Measurements from ENCODE around the gene PDE6D. TPM values are rescaled to one million over a fixed set of nuclear protein-coding genes. Genes with fewer than 3 reads are reported as not detected.
A peak's percentile ranks its signal among the peaks of the same experiment; 100 is the strongest.

The PDE6D gene
- total RNA-seq, 3 donors from 2014 or later (not counting 1 experiment from before 2014, with no cell fraction given): 21.6 to 29.2 (median 22.8) TPM

DNA sequence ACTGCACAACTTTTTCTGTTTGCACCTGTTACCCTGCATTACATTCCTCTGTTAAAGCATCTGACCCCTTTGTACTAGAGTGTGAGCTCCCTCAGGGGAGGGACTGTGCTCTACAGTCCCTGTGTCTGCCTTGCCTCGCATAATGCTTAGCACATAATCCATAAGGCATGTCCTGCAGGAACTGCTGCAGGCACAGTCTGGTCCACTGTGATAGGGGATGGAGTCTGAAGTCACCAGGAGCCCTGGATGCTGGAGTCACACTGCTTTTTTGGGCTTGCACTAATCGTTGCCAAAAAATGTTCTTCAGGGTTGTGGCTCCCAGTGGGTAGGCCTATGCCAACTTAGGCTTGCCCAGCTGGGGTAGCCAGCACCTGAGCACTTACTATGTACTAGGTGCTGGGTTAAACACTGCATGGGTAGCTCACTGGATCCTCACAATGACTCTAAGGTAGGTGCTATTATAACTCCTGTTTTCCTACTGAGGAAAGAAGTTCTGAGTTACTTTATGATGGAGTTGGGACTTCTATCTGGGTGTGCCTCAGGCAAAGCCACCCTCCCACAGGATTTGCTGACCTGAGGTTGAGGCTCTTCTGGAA is 38.5 kb upstream of the PDE6D start:
- Mint-ChIP-seq H3K9me3 (no peaks in the 10 kb centered on the region), H3K4me1 (no peaks in the 10 kb centered on the region), H3K27ac (no peak overlapping the region), H3K27me3 (ENCODE audit: low read depth in 2 of 2) (no peaks in the 10 kb centered on the region), H3K36me3 (no peaks in the 10 kb centered on the region), H3K4me3 (no peak overlapping the region)
- Histone ChIP-seq H3K27me3 (ENCODE audit: control insufficient read depth, insufficient read depth, low read length) (no peaks in the 10 kb centered on the region), H3K4me3 (ENCODE audit: low read length) (no peak overlapping the region), H3K4me1 (ENCODE audit: control insufficient read depth, insufficient read depth, low read length) (no peaks in the 10 kb centered on the region), H3K27ac (ENCODE audit: low read length) (no peak overlapping the region), H3K36me3 (ENCODE audit: control insufficient read depth, insufficient read depth, low read length) (no peaks in the 10 kb centered on the region), H3K9me3 (ENCODE audit: control insufficient read depth, insufficient read depth, low read length) (no peaks in the 10 kb centered on the region)
- WGBS (ENCODE audit: insufficient coverage): 78% methylated on average over 2 of the region's 2 CpGs
- intact Hi-C loops (cut with micrococcal nuclease): no loop called here
- TF ChIP-seq, protein P1, sequence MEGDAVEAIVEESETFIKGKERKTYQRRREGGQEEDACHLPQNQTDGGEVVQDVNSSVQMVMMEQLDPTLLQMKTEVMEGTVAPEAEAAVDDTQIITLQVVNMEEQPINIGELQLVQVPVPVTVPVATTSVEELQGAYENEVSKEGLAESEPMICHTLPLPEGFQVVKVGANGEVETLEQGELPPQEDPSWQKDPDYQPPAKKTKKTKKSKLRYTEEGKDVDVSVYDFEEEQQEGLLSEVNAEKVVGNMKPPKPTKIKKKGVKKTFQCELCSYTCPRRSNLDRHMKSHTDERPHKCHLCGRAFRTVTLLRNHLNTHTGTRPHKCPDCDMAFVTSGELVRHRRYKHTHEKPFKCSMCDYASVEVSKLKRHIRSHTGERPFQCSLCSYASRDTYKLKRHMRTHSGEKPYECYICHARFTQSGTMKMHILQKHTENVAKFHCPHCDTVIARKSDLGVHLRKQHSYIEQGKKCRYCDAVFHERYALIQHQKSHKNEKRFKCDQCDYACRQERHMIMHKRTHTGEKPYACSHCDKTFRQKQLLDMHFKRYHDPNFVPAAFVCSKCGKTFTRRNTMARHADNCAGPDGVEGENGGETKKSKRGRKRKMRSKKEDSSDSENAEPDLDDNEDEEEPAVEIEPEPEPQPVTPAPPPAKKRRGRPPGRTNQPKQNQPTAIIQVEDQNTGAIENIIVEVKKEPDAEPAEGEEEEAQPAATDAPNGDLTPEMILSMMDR (IDR thresholded peaks at IDR 0.05): no peak
- peak in 1 of 3 donors; percentile 24 for ATAC-seq
- DNase-seq: no peak

DNA sequence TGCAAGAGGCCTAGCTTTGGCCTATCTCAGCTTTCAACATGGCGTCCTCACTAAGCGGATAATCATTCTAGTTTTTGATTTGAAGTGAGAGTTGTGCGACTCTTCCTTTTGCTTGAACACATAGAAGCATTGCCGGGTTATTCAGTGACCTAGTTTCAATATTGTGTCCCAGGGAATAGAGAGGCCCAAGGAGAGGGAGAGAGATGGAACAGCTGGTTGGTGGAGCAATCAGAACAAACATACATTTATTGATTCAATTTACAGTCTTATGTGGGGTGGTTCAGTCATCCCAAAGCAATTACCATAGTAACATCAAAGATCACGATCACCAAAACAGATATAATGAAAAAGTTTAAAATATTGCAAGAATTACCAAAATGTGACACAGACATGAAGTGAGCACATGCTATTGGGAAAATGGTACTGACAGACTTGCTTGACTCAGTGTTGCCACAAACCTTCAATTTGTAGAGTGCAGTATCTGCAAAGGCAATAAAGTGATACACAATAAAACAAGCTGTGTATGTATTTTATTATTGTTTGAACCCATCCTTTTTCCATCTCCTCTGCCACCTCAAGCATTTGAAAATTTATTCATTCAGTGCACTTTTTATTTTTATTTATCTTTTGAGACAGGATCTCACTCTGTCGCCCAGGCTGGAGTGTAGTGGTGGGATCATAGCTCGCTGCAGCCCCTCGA is 35.4 kb upstream of the PDE6D start:
- Mint-ChIP-seq H3K27ac (no peak overlapping the region), H3K9me3 (no peaks in the 10 kb centered on the region)
- TF ChIP-seq, protein P1 (IDR thresholded peaks at IDR 0.05): no peak

DNA sequence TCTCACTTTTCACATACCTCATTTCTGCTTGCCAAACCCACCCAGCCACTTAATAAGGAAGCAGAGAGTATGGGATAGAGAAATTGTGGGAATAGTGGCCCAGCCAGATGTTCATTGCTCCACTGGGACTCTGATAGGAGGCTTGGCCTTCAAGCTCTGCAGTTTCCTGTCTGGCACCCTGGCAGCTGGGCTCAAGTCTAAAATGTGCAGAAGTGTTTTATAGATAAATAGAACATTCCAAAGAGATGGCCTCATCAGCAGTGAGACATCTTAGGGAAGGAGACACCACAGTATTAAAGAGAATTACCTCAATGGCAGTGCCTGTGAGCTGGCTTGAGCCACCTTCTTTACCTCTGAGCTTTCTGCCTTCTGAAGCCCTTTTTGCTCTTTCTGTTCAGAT is 29.8 kb upstream of the PDE6D start:
- Mint-ChIP-seq H3K27ac (no peak overlapping the region), H3K4me1 (no peaks in the 10 kb centered on the region), H3K36me3 (no peaks in the 10 kb centered on the region), H3K4me3 (no peak overlapping the region), H3K27me3 (ENCODE audit: low read depth in 2 of 2) (no peaks in the 10 kb centered on the region), H3K9me3 (no peaks in the 10 kb centered on the region)
- TF ChIP-seq, protein P1 (IDR thresholded peaks at IDR 0.05): no peak
- Histone ChIP-seq H3K27me3 (ENCODE audit: control insufficient read depth, insufficient read depth, low read length) (no peaks in the 10 kb centered on the region), H3K9me3 (ENCODE audit: control insufficient read depth, insufficient read depth, low read length) (no peaks in the 10 kb centered on the region), H3K36me3 (ENCODE audit: control insufficient read depth, insufficient read depth, low read length) (peaks cover 41% of the 10 kb centered on the region), H3K27ac (ENCODE audit: low read length) (no peak overlapping the region), H3K4me3 (ENCODE audit: low read length) (no peak overlapping the region), H3K4me1 (ENCODE audit: control insufficient read depth, insufficient read depth, low read length) (no peaks in the 10 kb centered on the region)
- intact Hi-C loops (cut with micrococcal nuclease): no loop called here
- no peak for ATAC-seq
- no peak for DNase-seq

More for the DNA sequence above, 35.4 kb upstream of the PDE6D start:
- DNase-seq (no peak), ATAC-seq (no peak)
- WGBS (ENCODE audit: insufficient coverage): 82% methylated on average over 6 of the region's 8 CpGs
- Histone ChIP-seq H3K27me3 (ENCODE audit: control insufficient read depth, insufficient read depth, low read length) (no peaks in the 10 kb centered on the region), H3K4me3 (ENCODE audit: low read length) (no peak overlapping the region), H3K27ac (ENCODE audit: low read length) (no peak overlapping the region), H3K4me1 (ENCODE audit: control insufficient read depth, insufficient read depth, low read length) (no peaks in the 10 kb centered on the region), H3K36me3 (ENCODE audit: control insufficient read depth, insufficient read depth, low read length) (peaks cover 3% of the 10 kb centered on the region), H3K9me3 (ENCODE audit: control insufficient read depth, insufficient read depth, low read length) (no peaks in the 10 kb centered on the region)
- H3K4me3 Mint-ChIP-seq: no peak overlapping the region
- H3K4me1 Mint-ChIP-seq: no peaks in the 10 kb centered on the region
- no peaks in the 10 kb centered on the region for H3K36me3 Mint-ChIP-seq
- intact Hi-C loops (cut with micrococcal nuclease): no loop called here
- H3K27me3 Mint-ChIP-seq (ENCODE audit: low read depth in 2 of 2): no peaks in the 10 kb centered on the region
